Fibroblast of skin of abdomen (primary cell): ENCODE data around the gene ELMO1.

Source experiments
- DNase-seq: peaks from one replicate; pipeline ENCODE4 v3.0.0-alpha.2; 2013

Gene ELMO1

DNA sequence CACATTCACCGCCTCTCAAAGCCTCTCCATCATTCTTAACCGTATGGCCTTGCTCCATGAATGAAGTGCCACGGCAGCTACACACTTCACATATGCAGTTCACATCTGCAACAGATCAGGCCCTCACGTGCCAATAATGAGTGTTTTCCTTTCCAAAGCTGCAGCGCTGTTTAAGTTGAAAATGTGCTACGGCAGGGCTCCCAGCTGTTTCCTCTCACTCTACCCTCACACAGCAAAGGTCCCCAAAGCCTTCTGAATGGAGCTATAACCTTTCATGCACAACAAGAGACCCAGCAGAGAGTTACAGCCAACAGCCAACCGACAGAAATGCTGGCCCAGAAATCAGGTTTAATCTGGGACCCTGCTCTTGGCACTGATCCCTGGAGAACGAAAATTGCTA is 236.1 kb downstream of the ELMO1 start:
- DNase-seq = peak; percentile 10

DNA sequence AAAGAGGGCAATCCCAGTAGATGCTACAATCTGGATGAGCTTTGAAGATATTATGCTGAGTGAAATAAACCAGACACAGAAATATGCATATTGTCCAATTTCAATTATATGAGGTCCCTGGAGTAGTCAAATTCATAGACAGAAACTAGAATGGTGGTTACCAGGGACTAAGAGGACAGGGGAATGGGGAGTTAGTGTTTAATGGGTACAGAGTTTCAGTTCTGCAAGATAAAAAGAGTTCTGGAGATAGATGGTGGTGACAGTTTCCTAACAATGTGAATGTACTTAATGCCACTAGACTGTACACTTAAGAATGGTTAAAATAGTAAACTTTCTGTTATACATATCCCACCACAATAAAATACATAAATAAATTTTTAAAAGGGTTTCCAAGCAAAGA is 236.6 kb downstream of the ELMO1 start:
- no peak for DNase-seq

DNA sequence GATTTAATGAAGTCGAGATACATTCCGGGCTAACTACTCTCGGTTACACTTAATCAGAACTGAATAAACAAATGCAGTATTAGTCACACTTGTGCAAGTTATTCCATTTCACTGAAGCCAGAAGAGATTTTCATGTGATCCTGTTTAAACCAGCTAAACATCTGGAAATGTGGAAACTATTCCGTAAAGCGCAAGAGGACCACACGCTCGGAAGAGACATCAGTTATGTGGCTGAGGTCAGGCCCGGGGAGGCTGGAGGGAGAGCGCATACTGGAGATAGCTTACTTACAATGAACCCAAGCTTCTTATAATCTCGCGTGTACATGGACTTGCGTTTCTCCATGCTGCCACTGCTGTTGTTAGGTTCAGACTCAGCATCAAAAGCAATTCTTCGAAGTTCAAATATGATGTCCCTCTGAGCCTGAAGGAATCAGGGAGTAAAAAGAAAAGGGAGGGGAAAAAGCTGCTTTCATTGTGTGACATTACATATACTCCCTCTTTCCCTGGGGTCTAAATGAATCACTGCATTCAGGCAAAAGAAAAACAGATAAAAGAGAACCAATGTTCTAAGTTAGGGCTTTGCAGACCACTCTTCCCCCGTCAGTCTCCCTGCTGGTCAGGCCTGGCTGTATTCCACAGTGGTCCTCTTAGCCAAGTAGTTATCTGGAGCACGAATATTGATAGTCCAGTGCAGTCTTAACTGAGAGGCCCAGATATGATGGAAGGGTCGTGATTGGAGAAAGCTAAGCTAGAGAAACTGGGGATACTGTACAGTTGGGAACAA is 237.4 kb downstream of the ELMO1 start:
- peak; percentile 81 for DNase-seq

DNA sequence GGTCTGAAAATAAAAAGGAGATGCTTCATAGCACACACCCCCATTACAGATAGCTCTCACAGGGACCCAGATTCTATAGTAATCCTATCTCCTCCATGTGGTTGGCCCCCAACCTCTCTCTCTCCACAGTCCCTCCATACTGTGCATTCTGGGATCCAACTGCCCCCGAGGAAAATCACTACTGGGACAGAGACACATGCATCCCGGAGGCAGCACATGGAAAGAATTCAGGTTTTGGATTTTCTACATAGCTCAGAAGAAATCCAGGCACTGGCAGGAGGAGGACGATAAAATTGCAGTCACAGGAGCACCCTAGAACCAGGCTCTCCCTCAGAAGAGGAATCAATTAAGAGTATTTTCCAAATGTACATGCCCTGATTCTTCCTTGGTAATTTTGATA is 239.5 kb downstream of the ELMO1 start:
- no peak for DNase-seq

DNA sequence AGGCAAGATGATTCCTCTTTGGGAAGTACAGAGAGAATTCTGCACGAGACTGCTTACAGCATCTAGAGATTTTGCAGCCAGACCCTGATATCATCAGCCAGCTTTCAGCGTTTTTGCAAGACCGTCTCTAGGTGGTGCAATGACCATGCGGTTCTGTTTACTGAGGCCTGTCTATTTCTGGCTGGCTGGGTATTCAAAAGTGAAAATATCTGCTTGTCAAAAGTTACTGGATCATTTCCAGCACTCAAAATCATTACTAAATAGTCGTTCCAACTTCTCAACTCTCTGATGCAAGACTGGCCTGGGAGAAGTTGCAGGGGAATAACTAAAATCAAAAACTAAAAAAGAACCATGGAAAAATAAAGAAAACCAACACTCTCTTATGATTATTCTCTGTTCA is 240.1 kb downstream of the ELMO1 start:
- peak; percentile 78 for DNase-seq

DNA sequence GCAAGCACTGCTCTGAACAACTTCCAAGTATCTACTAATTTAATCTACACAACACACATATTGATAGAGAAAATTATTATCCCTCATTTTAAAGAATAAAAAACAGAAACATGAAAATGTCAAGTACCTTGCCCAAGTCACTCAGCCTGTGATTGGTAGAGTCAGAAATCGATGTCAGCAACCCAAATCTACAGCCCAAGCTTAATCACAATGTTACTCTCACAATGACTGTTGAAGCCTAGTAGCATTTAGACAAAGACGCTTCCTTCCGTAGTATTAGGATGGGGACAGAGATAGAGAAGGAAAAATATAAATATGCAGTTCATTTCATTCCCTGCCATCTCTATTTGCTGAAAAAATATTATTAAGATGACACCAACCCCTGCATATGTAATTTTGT is 242.5 kb downstream of the ELMO1 start:
- no peak for DNase-seq

DNA sequence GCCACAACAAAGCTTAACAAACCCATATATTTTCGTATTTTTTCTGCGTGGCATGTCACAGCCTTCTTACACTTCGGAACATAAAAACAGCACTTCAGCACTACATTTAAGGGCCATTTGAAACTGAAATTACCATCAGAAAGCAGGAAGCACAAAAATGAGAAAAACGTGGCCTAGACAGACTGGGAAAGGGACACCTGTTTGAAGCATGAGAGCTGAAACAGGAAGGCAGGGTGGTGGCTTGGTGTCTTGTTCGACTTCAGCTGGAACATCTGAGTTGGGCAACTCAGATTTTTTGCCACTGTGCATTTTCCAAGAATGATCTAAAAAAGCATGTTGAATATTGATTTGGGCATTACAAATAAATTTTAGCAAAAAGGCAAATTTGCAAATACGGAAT is 243.2 kb downstream of the ELMO1 start:
- no peak for DNase-seq

DNA sequence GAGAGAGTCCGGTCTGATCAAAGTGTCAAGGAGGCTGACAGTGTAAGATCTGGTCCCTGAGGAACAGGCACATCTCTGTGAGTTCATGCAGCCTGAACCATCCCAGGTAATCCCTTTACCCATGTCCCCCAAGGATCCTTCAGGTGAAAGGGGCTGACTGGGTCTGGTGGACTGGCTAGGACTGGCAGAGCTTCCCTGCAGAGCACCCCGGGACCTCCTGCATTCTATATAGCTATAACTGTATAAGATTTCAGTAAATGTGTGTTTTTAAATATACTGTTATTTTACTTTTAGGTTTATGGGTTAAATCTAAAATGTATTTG is 246.8 kb downstream of the ELMO1 start:
- DNase-seq = no peak

DNA sequence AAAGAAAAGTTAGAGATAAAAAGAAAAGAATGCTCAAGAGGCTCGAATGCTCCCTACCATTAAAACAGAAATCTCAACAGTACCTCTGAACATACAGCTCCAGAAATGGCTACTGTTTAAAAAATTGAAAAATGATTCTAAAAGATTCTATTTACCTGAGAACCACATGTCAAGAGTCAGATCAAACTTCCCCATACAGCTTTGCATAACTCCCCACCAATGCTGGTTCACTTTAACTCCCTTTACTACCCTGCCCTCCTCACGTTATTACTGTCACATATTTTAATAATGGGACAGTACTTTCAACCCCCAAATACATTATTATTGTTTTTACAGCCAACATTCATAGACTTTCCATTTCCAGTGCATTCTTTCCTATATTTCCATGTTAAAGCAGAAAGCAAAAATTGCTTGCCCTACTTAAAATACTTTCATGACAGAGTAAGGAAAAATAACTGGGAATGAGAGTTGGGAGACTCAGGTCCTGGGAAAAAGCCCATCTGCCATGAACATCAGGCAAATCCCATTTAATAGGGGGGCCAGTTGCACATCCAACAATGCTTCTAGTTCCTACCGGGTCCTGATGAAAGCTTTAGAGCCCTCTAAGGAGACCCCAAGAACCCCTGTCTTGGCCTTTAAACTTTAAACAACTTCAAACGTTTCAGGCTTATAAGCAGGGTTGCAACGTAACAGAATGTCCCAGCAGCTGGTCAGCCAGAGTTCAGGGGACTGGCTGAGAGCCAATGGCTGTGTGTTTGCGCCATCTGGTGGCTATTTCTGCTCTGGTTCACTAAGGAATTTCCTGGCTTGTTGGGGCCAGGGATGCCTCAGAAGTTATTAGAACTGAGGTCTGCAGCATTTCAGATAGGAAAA is 247.4 kb downstream of the ELMO1 start:
- DNase-seq = peak; percentile 65

DNA sequence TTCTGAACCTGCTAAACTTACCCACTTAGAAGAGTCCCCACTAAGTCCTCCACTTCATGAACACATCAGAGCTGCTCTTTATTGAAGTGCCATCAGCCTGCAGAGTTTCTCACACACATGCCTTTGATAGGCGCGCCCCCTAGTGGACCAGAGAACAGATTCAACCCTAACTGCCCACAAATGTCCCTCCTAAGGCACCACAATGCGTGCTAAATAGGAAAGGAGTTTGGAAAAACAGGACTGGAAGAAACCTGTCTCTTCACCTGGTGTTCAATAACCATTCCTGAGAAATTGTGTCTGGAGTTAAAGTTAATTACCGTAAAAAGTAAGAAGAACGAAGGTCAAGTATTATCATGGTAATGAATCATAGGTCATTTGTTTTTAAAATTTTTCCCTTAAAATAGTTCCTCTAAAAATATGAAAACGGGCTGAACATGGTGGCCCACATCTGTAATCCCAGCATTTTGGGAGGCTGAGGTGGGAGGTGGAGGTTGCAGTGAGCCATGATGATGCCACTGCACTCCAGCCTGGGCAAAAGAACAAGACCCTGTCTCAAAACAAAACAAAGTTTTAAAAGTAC is 249.7 kb downstream of the ELMO1 start:
- DNase-seq = peak; percentile 63

DNA sequence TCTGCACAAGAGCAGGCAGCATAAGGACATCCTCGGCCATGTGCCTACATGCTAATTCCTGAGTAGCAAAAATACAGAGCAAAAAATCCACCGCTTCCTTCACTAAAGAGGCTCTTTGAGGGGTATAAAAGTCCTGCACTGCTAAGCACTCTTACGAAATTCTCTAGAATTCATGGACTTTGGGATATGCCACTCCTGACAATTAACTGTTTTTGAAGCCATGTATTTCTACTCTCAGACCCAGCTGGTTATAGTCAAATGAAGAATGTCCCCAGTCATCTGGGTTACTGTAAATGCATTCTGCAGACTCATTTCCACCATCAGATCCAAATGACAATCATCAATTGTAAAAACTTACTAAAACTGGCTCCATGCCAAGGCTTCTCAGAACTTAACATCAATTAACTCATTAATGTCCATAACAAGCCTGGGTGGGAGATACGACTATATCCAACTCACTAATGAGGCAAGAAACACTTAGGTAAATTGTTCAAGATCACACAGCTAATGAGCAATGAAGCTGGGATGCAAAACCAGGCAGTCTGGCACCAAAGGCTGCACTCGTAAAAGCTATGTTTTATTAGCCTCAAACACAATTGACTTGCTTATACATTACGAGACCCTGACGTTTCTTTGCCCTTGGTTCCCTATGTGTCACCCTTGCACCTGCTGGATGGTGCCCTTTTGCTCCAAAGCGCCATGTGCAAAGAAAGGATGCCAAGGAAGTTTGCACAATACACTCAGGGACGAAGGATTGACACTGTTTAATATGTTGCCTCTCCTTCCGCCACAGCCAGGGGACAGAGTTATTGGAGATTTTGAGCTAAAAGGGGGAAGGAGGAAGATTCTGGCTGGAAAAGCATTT is 250.4 kb downstream of the ELMO1 start:
- no peak for DNase-seq

DNA sequence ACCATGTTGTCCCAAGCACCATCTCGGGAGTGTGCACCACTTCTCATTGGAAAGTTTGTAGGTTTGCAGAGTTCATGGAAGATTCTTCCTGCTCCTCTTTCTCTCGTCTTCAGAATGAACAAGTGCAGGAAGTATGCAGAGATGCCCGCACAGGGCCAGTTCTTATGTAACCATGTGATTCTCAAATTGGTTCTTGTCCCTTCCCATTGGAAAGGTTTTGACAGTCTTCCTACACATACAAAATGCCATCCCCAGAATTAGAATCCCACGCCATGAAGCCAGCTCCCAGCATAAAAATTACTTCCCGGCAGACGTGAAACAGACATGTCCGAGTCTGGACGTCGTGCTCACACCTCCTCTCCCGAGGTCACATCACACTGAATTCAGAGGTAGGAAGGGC is 251.6 kb downstream of the ELMO1 start:
- DNase-seq = no peak

DNA sequence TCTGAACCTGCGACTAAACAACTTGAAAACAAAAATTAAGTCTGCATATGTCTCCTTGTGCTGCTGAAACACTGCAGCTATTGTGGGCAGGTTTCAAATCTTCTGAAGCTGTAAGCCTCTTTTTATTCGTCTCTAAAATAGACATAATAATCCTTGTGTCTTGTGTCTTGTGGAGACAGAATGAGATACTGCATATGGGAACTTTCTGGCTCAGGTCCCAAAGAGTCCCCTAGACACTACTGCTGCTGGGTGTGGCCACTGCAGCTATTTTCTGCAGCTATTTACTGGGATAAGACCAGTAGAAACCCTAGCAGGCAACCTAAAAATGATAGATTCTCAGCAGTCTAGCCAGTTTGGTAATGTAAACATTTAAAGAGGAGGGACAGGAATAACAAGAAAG is 252.0 kb downstream of the ELMO1 start:
- DNase-seq = no peak

DNA sequence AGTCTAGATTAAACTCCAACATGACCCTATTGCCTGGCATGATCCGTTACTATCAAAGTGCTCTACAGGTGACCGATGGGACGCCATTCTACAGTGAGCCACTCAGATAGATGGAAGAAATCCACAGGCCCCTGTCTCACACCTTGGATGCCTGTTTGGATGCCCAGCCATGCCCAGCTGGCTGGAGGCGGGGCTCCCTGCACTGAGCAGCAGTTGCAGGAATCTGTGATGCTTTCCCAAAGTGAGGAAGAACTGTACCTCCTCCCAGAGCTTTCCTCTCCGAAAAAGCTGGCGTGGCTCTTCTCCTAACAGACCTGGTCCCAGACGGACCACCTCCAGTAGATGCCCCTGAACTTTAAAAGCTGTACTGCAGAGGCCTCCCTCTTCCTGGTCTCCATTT is 253.3 kb downstream of the ELMO1 start:
- no peak for DNase-seq

DNA sequence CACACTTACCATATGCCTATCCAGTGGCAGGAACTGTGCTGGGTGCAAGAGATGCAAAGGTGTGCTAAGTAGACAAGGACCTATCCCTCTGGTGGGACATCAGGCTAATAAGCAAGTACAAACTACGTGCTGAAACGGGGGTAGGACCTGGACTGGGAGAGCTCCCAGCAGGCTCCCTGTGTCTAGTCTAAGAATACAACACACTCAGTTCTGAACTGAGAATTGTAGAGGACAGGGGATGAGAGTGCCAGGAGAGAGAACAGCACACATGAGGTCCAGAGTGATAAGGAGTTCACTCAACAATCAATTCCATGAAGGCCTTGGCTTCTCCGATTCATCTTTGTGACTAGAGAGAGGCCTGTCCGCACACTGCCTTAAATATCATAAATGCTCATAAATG is 253.7 kb downstream of the ELMO1 start:
- no peak for DNase-seq

DNA sequence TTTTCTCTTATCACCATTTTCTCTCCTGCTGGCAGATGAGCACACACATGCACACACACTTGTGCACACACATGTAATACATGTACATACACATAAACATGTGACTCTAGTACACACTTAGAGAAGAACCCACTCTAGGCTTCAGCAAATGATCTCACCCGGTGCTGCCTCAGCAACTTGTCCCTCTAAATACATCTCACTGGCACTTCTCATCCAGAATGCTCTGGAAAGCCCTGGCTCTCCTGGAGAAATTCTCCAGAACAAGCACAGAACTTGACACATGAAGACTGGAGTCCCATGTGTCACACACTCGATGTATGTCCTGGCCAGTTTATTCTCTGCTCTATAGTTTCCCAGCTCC is 254.9 kb downstream of the ELMO1 start:
- no peak for DNase-seq

DNA sequence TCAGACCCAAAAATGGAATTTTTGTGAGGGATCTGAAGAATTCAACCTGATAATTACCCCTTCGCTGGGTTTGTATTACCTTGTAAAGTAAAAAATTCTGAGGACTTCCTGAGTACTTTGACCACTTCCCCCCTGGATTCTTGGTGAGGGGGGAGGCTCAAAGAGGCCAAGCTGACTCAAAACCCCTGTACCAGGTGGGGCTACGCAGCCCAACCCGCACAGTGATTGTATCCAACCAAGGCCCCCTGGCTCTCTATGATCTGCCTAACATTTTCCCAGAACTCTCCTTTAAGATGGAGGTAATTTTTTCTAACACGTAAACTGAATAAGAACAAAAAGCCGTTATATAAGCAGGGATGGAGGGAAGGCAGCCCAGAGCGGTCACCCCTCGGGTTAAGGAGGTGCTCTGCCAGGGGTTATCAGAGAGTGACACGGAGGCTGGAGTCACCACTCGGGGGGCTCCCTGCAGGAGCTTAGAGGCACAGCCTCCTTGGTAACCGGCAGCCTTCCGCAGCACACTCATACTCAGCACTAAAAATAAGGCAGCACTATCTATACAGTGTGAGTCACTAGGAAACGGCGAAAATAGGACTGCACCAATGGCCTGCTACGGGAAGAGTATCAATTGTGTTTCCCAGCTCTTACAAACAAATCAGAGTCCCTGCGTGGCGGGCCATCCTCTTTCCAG is 255.4 kb downstream of the ELMO1 start:
- DNase-seq = no peak

DNA sequence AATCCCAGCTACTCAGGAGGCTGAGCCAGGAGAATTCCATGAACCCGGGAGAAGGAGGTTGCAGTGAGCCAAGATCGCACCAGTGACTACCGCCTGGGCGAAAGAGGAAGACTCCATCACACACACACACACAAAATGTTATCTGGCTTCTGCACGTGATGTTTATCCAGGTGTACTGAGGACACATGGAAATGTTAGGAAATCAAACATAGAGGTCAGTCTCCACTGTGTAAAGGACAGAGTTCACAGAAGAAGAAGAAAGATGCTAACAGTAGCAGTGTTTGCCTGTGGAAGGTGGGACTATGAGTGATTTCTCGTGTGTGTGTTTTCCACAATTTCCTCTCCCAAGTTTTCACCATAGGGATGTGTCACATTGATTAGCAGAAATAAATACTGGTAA is 256.9 kb downstream of the ELMO1 start:
- DNase-seq = no peak

DNA sequence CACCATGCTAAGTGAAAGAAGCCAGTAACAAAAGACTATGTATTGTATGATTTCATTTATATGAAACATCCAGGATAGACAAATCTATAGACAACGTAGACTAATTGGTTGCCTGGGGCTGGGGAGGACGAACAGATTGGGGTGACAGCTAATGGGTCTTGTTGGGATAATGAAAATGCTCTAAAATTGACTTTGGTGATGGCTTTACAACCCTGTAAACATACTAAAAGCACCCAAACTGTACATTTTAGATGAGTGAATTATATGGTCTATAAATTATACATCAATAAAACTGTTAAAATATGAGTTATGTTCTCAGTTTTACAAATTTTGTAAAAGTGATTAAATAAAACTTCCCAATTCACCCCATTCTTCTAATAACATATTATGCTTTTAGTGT is 261.5 kb downstream of the ELMO1 start:
- no peak for DNase-seq

DNA sequence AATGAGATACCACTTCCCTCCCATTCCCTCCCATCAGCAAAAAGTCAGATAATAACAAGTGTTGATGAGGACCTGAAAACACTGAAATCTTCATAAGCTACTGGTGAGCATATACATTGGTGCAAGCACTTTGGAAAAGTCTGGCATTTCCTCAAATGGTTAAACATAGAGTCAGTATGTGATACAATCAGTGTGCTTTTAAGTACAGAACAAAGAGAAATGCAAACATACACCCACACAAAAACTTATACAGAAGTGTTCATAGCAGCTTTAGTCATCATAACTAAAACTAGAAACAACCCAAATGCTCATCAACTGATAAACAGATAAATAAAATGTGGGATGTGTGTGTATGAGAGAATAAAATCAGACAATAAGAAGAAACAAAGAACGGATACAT is 261.9 kb downstream of the ELMO1 start:
- no peak for DNase-seq

DNA sequence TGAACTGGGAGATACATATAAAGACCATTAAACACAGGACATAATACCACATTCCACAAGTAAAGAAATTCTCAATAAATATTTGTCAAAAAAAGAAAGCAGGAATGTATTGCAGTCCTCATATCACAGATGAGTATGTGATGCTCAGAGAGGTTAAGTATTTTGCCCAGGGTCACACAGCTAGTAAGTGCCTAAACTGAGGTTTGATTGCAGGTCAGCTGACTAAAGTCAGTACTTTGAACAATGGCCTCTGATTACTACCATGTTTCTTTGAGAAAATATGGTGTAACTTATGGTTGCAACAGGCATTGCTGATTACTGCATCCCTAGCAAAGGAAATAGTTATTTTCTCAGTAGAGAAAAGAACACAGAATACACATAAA is 267.1 kb downstream of the ELMO1 start:
- no peak for DNase-seq

DNA sequence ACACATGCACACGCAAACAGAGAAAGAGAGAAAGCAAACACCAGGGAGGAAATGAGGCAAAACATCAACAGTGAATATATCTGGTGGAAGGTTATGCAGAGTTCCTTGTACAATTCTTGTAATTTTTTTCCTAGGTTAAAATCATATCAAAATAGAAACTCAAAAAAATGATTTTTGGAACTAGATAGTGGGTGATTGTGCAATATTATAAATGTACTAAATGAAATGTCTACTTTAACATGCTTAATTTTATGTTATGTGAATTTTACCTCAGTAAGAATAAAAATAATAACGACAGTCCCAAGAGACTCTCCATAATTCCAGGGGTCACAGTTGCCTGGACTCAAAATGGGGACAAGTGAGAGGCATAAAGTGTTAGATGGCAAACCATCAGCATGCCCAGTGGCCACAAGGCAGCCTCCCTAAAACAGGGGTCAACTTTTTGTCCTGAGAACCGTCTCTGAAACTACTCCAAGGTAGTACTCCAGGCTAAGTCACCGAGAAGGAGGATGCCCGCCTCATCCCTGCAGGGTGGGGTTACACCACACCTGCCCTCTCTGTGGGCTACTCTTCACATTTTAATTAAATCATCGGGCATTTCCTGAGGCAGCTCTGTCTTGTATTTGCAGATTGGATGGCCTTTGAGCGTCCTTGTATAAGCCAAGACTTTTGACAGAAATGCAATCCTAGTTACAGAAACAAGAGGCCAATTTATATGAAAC is 267.7 kb downstream of the ELMO1 start:
- DNase-seq = no peak
